ENCODE results near the gene PRKAR2B.

DNA sequence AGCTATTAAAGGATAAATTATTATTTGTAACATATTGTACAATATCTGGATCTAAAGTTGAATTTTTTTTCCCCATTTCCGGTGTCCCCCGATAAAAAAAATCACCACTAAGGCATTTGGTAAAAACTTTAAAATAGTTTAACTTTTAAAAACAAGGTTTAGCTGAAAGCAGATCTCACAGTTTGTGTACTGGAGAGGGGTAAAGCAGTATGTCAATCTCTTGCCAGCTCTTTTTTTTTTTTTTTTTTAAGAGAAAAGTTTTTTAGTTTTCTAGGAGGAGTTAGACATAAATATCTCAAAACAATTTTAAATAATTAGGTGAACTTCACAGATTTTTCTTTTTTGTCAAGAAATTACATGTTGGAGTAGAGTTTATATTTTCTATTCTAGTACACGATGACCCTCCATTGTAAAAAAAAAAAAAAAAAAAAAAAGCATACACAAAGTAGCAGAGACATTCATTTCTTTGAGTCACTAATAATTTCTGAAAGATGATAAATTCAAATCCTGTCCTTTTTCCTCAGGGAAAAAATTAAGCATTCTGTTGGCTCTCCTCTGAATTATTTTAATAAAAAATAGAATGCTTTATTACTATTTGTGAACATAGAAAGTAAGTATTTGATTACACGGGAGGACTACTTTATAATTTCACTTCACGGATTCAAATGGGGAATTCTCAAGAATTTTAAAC is 122.4 kb downstream of the PRKAR2B start:
- TF ChIP-seq CTCF (IDR thresholded peaks at IDR 0.05 in 2 of 3, conservative IDR thresholded peaks at IDR 0.05 in 1 of 3; ENCODE audit: borderline replicate concordance in 1 of 3, insufficient read depth in 1 of 3, low read depth in 2 of 3, low read length in 2 of 3) (no peak), EGR1 (IDR thresholded peaks at IDR 0.05; ENCODE audit: low read depth) (no peak), JUND (IDR thresholded peaks at IDR 0.05) (no peak), ZFX (IDR thresholded peaks at IDR 0.05) (no peak), RAD21 (IDR thresholded peaks at IDR 0.05; ENCODE audit: low read depth) (no peak), MAX (IDR thresholded peaks at IDR 0.05) (no peak), EZH2 (IDR thresholded peaks at IDR 0.05) (no peak), TCF7L2 (IDR thresholded peaks at IDR 0.05; ENCODE audit: borderline replicate concordance, extremely low read depth, insufficient read depth, insufficient read length) (no peak), CEBPB (IDR thresholded peaks at IDR 0.05; ENCODE audit: low read depth) (no peak), ZNF274 (IDR thresholded peaks at IDR 0.05; ENCODE audit: low read depth, low read length) (no peak), SP1 (IDR thresholded peaks at IDR 0.05; ENCODE audit: low read depth) (no peak), POLR2A (IDR thresholded peaks at IDR 0.05; ENCODE audit: borderline replicate concordance, extremely low read depth, insufficient read depth, insufficient read length) (no peak), POLR2AphosphoS5 (IDR thresholded peaks at IDR 0.05; ENCODE audit: low read depth, low read length) (no peak), SIN3A (IDR thresholded peaks at IDR 0.05; ENCODE audit: low read depth) (no peak)
